GM19099 (cell line): ENCODE results near the gene ZNF652.

Source experiments
- POLR2A ChIP-seq: IDR thresholded peaks from 3 replicates; pipeline ENCODE4 v1.6.1; 2011; ENCODE audit warnings: low read depth; ENCODE audit not compliant: insufficient read length; ENCODE audit errors: extremely low read depth

ZNF652 gene

GRCh38 chr17:49390548-49391324, 28.7 kb upstream of the ZNF652 start:
- peak; percentile 51 for TF ChIP-seq POLR2A

GRCh38 chr17:49388692-49389513, 26.9 kb upstream of the ZNF652 start:
- no peak for TF ChIP-seq POLR2A

GRCh38 chr17:49388290-49388640, 26.2 kb upstream of the ZNF652 start:
- peak; percentile 39 for TF ChIP-seq POLR2A

GRCh38 chr17:49387498-49388289, 25.6 kb upstream of the ZNF652 start:
- no peak for TF ChIP-seq POLR2A

GRCh38 chr17:49386373-49386772, 24.3 kb upstream of the ZNF652 start:
- no peak for TF ChIP-seq POLR2A

- no peak for TF ChIP-seq POLR2A
Observed at GRCh38 chr17:49384951-49385350, 22.9 kb upstream of the ZNF652 start.

GRCh38 chr17:49383060-49383459, 21.0 kb upstream of the ZNF652 start:
- no peak for TF ChIP-seq POLR2A

GRCh38 chr17:49382556-49382955, 20.5 kb upstream of the ZNF652 start:
- TF ChIP-seq POLR2A = no peak

- TF ChIP-seq POLR2A = no peak
Observed at GRCh38 chr17:49381793-49382192, 19.7 kb upstream of the ZNF652 start.

GRCh38 chr17:49381033-49381432, 19.0 kb upstream of the ZNF652 start:
- no peak for TF ChIP-seq POLR2A

- TF ChIP-seq POLR2A = no peak
Observed at GRCh38 chr17:49379926-49380325, 17.9 kb upstream of the ZNF652 start.

GRCh38 chr17:49378311-49378710, 16.3 kb upstream of the ZNF652 start:
- no peak for TF ChIP-seq POLR2A

GRCh38 chr17:49375544-49375943, 13.5 kb upstream of the ZNF652 start:
- no peak for TF ChIP-seq POLR2A

- no peak for TF ChIP-seq POLR2A
Observed at GRCh38 chr17:49373115-49373514, 11.1 kb upstream of the ZNF652 start.

- no peak for TF ChIP-seq POLR2A
Observed at GRCh38 chr17:49372425-49372824, 10.4 kb upstream of the ZNF652 start.
